Subcutaneous adipose tissue (tissue), 4 donors: ENCODE measurements around the gene CNOT11. TPM values are rescaled to one million over a fixed set of nuclear protein-coding genes. Genes with fewer than 3 reads are reported as not detected.

Source experiments
- total RNA-seq, 4 donors: library from RNA; depleted of rRNA; stranded (reverse); fragments of >200 nt; gene quantifications; one replicate each; pipeline ENCODE4 v1.1.0, GENCODE V29; 2016
- TF ChIP-seq, protein P1 (sequence below): fragments of 450-650 bp; IDR thresholded peaks from one replicate; pipeline ENCODE4 v1.5.1; 2016; ENCODE audit warnings: low read depth, mild to moderate bottlenecking, control low read depth, antibody characterized with exemption, moderate library complexity

The CNOT11 gene
- total RNA-seq, 4 donors from 2014 or later: 15.6 to 31.8 (median 24.0) TPM

DNA sequence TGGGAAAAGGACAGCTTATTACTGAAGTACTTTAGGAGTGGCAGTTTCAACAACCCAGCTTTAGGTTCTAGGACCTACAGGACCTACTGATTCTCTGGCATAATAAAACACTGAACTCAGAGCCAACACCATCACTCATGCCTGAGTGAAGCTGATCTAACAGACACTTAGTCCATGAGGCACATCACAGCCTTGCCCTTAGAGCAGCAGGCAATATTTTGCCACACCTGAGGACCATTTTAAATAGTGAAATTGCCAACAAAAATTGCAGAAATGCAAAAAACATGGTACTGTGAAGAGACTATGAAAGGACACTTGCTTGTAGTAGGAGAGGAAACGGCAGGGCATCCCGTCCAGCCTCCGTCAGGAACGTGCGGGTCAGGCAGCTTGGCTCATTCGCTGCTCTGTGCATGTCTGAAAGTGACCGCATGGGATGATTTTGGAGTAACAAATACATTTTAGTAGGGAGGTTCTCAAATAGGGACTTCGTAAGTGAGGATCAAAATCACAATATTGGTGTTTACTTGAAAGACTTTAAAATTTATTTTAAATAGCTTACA lies 18.1 kb downstream of the CNOT11 start:
- TF ChIP-seq, protein P1, sequence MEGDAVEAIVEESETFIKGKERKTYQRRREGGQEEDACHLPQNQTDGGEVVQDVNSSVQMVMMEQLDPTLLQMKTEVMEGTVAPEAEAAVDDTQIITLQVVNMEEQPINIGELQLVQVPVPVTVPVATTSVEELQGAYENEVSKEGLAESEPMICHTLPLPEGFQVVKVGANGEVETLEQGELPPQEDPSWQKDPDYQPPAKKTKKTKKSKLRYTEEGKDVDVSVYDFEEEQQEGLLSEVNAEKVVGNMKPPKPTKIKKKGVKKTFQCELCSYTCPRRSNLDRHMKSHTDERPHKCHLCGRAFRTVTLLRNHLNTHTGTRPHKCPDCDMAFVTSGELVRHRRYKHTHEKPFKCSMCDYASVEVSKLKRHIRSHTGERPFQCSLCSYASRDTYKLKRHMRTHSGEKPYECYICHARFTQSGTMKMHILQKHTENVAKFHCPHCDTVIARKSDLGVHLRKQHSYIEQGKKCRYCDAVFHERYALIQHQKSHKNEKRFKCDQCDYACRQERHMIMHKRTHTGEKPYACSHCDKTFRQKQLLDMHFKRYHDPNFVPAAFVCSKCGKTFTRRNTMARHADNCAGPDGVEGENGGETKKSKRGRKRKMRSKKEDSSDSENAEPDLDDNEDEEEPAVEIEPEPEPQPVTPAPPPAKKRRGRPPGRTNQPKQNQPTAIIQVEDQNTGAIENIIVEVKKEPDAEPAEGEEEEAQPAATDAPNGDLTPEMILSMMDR: no peak

DNA sequence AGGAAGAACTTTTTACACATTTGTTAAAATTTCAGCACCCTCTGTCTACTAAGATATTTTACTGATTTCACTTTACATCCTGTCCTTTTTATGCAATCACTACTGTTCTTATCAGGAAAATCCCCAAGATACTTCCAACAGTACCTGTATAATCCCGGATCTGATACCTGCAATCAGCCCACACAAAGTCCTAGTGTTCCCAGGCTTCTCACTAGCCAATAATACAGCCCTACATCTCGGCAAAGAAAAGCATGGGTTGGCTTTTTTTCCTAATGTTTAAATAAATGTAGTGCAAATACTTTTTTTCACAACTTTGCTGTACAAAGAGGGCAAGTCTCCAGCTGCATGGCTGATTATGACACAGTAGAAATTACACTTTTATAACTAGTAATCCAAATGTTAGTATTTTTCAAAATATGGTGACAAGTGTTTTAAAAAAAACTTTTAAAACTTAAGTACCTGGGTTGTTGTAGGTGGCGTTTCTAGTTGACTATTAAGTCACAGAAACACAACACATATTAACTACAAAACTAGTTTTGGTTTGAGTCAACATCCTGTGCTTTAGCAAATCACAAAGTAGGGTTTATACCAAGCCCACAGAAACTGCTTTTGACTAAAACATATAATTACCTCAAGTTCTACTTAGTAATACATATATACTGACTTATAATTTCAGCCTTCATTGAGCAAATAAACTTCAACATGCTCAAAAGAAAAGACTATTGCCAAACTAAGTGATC lies 19.5 kb downstream of the CNOT11 start:
- TF ChIP-seq, protein P1: no peak

DNA sequence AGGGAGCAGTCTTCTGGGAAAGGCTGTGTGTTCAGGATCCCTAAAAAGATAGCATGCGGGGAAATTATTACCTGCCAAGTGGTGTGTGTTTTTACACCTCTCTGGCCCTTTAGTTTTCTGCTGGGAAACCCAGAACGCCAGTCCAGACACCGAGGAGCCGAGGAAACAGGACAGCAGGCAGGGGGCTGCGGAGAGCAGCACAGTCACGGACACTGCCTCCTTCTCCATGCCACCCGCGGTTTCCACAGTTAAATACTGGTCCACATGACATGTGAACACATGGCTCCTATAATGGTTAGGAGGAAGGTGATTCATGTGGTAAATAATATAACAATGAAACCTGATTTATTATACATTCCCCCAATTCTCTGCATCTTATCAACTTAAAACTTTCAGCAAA lies 20.4 kb downstream of the CNOT11 start:
- TF ChIP-seq, protein P1: no peak

DNA sequence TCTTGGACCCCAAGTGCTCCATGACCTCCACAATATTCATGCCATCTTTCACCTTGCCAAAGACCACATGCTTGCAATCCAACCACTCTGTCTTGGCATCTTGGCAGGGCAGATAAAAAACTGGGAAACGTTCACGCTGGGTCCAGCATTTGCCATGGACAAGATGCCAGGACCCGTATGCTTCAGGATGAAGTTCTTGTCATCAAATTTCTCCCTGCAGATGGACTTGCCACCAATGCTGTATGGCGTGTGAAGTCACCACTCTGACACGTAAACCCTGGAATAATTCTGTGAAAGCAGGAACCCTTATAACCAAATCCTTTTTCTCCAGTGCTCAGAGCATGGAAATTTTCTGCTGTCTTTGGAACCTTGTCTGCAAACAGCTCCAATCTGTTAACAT lies 21.5 kb downstream of the CNOT11 start:
- TF ChIP-seq, protein P1: no peak

DNA sequence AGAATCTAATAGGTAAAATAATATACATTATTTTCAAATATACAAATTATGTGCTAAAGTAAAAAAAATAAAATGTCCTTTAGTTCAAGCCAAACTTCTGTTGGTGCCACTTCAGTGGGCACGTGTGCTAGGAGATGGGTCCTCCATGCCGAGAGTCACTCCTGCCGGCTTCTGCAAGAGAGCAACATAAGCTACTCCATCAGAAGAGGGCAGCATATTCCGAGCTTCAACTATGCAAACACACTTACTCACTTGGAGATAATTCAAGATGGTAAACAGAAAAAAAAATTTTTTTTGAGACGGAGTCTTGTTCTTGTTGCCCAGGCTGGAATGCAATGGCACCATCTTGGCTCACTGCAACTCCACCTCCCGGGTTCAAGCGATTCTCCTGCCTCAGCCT lies 24.4 kb downstream of the CNOT11 start:
- TF ChIP-seq, protein P1: no peak

DNA sequence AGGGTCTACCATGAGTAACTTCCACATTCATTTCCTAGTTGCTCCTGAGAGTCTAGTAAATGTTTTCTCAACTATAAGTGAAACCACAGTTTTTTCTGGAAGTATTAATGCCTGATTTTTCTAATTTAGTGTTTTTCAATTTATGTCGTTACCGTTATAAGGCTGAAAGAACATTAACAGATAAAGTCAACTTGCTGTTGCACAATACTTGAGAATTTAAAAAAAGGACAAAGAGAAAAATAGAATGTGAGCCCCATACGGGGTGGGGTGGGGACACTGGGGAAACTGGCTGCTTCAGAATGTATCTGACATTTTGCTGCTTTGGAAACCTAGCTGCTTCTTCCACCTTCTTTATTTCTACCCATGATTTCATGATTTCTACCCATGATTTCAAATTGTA lies 26.2 kb downstream of the CNOT11 start:
- TF ChIP-seq, protein P1: no peak

DNA sequence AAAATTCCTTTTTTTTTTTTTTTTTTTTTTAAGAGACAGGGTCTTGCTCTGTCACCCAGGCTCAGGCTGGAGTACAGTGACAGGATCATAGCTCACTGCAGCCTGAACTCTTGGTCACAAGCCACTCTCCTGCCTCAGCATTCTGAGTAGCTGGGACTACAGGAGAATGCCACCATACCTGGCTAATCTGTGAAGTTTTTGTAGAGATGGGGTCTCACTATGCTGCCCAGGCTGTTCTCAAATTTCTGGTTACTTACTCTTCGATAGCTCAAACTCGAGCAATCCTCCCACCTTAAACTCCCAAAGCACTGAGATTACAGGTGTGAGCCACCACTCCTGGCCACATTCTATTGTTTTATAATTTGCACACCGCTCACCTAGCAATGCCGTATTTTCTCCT lies 28.8 kb downstream of the CNOT11 start:
- TF ChIP-seq, protein P1: no peak
